HL-60 (cell line): Measurements from ENCODE around the gene PIK3R5.

ENCODE experiments used
- GABPA ChIP-seq: IDR thresholded peaks from 2 replicates; pipeline ENCODE4 v1.6.1; 2012; ENCODE audit warnings: low read depth
- POLR2AphosphoS5 ChIP-seq: IDR thresholded peaks from 2 replicates; pipeline ENCODE4 v1.6.1; 2012; ENCODE audit warnings: low read depth
- TF ChIP-seq, protein P1 (sequence below): IDR thresholded peaks from one replicate; pipeline ENCODE4 v1.5.1; 2011; ENCODE audit warnings: low read length, control low read depth, inconsistent platforms; ENCODE audit not compliant: insufficient read depth
- TF ChIP-seq, protein P2 (sequence below): IDR thresholded peaks from 2 replicates; pipeline ENCODE4 v1.6.1; 2012; ENCODE audit warnings: low read depth; ENCODE audit not compliant: insufficient replicate concordance

DNA sequence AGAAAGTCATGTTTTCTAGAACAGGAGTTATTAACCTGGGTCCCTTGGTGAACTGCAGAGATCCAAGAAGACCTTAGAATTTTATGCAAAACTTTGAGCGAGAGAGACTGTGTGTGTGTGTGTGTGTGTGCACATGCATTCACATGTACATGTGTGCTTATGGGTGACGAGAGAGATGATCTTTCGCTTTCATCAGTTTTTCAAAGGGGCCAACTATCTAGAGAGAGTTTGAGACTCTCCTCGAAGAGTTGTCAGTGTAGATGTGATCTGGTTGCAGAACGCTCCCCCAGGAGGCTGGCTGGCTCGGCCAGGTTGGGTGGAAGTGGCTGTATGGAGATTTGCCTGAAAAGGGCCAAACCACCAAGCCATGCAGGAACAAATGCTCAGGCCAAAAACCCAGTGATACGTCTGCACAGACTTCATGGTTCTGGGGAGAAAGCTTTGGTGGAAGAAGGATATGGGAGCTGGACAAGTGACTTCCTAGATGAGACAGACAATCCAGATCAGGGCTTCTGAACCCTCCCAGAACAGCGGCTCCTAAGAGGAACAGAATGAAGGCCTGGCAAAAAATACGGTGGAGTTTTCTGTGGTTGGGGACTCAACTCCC, 6.1 kb downstream of the PIK3R5 start:
- TF ChIP-seq, protein P1, sequence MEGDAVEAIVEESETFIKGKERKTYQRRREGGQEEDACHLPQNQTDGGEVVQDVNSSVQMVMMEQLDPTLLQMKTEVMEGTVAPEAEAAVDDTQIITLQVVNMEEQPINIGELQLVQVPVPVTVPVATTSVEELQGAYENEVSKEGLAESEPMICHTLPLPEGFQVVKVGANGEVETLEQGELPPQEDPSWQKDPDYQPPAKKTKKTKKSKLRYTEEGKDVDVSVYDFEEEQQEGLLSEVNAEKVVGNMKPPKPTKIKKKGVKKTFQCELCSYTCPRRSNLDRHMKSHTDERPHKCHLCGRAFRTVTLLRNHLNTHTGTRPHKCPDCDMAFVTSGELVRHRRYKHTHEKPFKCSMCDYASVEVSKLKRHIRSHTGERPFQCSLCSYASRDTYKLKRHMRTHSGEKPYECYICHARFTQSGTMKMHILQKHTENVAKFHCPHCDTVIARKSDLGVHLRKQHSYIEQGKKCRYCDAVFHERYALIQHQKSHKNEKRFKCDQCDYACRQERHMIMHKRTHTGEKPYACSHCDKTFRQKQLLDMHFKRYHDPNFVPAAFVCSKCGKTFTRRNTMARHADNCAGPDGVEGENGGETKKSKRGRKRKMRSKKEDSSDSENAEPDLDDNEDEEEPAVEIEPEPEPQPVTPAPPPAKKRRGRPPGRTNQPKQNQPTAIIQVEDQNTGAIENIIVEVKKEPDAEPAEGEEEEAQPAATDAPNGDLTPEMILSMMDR, result no peak
- TF ChIP-seq POLR2AphosphoS5 (no peak), GABPA (no peak)
- TF ChIP-seq, protein P2, sequence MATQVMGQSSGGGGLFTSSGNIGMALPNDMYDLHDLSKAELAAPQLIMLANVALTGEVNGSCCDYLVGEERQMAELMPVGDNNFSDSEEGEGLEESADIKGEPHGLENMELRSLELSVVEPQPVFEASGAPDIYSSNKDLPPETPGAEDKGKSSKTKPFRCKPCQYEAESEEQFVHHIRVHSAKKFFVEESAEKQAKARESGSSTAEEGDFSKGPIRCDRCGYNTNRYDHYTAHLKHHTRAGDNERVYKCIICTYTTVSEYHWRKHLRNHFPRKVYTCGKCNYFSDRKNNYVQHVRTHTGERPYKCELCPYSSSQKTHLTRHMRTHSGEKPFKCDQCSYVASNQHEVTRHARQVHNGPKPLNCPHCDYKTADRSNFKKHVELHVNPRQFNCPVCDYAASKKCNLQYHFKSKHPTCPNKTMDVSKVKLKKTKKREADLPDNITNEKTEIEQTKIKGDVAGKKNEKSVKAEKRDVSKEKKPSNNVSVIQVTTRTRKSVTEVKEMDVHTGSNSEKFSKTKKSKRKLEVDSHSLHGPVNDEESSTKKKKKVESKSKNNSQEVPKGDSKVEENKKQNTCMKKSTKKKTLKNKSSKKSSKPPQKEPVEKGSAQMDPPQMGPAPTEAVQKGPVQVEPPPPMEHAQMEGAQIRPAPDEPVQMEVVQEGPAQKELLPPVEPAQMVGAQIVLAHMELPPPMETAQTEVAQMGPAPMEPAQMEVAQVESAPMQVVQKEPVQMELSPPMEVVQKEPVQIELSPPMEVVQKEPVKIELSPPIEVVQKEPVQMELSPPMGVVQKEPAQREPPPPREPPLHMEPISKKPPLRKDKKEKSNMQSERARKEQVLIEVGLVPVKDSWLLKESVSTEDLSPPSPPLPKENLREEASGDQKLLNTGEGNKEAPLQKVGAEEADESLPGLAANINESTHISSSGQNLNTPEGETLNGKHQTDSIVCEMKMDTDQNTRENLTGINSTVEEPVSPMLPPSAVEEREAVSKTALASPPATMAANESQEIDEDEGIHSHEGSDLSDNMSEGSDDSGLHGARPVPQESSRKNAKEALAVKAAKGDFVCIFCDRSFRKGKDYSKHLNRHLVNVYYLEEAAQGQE, result no peak
